SK-N-SH (cell line): ENCODE measurements around the gene PEX14. TPM values are rescaled to one million over a fixed set of nuclear protein-coding genes. Genes with fewer than 3 reads are reported as not detected.

Experiments
- CTCF ChIA-PET: fragments of 300-600, 350-600 bp; formaldehyde crosslinking; extraction: SDS; loops from one replicate; lab custom pipeline; 2021; lab: Yijun Ruan, JAX
- POLR2A ChIA-PET: fragments of 350-600 bp; sonication (Branson Sonifier 250); formaldehyde crosslinking; extraction: SDS; loops from one replicate; lab custom pipeline; 2020; ENCODE audit warnings: antibody characterized with exemption, inconsistent platforms; lab: Yijun Ruan, JAX
- DNase-seq: peaks from one replicate; pipeline ENCODE4 v3.0.0; 2012
- H2AFZ ChIP-seq: fragments of 200-600 bp; sonication (generic); 2 replicates; pipeline ENCODE4 v1.8.1; 2016; ENCODE audit warnings: antibody characterized with exemption, mild to moderate bottlenecking, low read depth
- H3F3A ChIP-seq: fragments of 200-600 bp; sonication (generic); replicated peaks from 2 replicates; pipeline ENCODE3; 2016; ENCODE audit warnings: antibody characterized with exemption, mild to moderate bottlenecking; ENCODE audit not compliant: insufficient read depth
- H3K27ac ChIP-seq, 2 experiments: fragments of 200-500 bp in 1 of 2; fragments of 200-600 bp in 1 of 2; sonication (Bioruptor generic) in 1 of 2; sonication (generic), shearing (Covaris generic) in 1 of 2; 2 replicates each; pipeline versions ENCODE4 v1.5.1 to v1.6.1; 2014 to 2016; ENCODE audit warnings: low read depth in 2 of 2, inconsistent platforms in 1 of 2, low read length in 1 of 2, mild to moderate bottlenecking in 1 of 2, mixed read lengths in 1 of 2
- H3K27me3 ChIP-seq: fragments of 200-600 bp; sonication (generic), shearing (Covaris generic); 2 replicates; pipeline ENCODE4 v1.6.1; 2016; ENCODE audit warnings: mixed run types; ENCODE audit not compliant: insufficient read depth
- H3K36me3 ChIP-seq, 2 experiments: fragments of 200-500 bp in 1 of 2; fragments of 200-600 bp in 1 of 2; sonication (Bioruptor generic) in 1 of 2; sonication (generic) in 1 of 2; replicated peaks in 1 of 2; 2 replicates each; pipeline versions ENCODE3 to v1.5.1; 2014 to 2016; ENCODE audit warnings: low read length in 1 of 2, mild to moderate bottlenecking in 1 of 2; ENCODE audit not compliant: insufficient read depth in 2 of 2, control insufficient read depth in 1 of 2
- H3K4me1 ChIP-seq, 2 experiments: fragments of 200-500 bp in 1 of 2; fragments of 200-600 bp in 1 of 2; sonication (Bioruptor generic) in 1 of 2; sonication (generic), shearing (Covaris generic) in 1 of 2; 2 replicates each; pipeline versions ENCODE4 v1.5.1 to v1.6.1; 2014 to 2016; ENCODE audit warnings: low read depth in 1 of 2, low read length in 1 of 2, mixed run types in 1 of 2; ENCODE audit not compliant: insufficient read depth in 2 of 2, control insufficient read depth in 1 of 2
- H3K4me2 ChIP-seq: fragments of 200-600 bp; sonication (generic), shearing (Covaris generic); 2 replicates; pipeline ENCODE4 v1.6.1; 2017; ENCODE audit warnings: mixed run types
- H3K4me3 ChIP-seq, 2 experiments: fragments of 200-500 bp in 1 of 2; fragments of 200-600 bp in 1 of 2; sonication (Bioruptor generic) in 1 of 2; sonication (generic), shearing (Covaris generic) in 1 of 2; 2 replicates each; pipeline versions ENCODE4 v1.5.1 to v1.8.1; 2014 to 2016; ENCODE audit warnings: low read depth in 2 of 2, inconsistent platforms in 1 of 2, low read length in 1 of 2, mild to moderate bottlenecking in 1 of 2, mixed read lengths in 1 of 2, moderate library complexity in 1 of 2
- H3K79me2 ChIP-seq: fragments of 200-600 bp; sonication (generic); 2 replicates; pipeline ENCODE4 v1.8.1; 2017; ENCODE audit warnings: mild to moderate bottlenecking; ENCODE audit not compliant: insufficient read depth
- H3K9ac ChIP-seq: fragments of 200-600 bp; sonication (generic); 2 replicates; pipeline ENCODE4 v1.6.1; 2017; ENCODE audit warnings: mixed run types
- H3K9me2 ChIP-seq: fragments of 200-600 bp; sonication (generic); 2 replicates; pipeline ENCODE4 v1.6.1; 2017; ENCODE audit warnings: mixed run types
- H3K9me3 ChIP-seq: fragments of 200-600 bp; sonication (generic); 2 replicates; pipeline ENCODE4 v1.6.1; 2017; ENCODE audit warnings: mixed run types, mild to moderate bottlenecking, moderate library complexity
- H4K20me1 ChIP-seq: fragments of 200-600 bp; sonication (generic); 2 replicates; pipeline ENCODE4 v1.6.1; 2017; ENCODE audit warnings: mild to moderate bottlenecking, mixed run types; ENCODE audit not compliant: insufficient read depth
- CHD2 ChIP-seq: fragments of 150-350 bp; IDR thresholded peaks from 2 replicates; pipeline ENCODE4 v1.6.1; 2018; ENCODE audit warnings: low read length; ENCODE audit not compliant: partially characterized antibody
- ELF1 ChIP-seq: IDR thresholded peaks from 2 replicates; pipeline ENCODE4 v1.4.0; 2012
- EP300 ChIP-seq, 2 experiments: IDR thresholded peaks; 2 replicates each; pipeline versions ENCODE4 v1.4.0 to v1.6.1; 2012; ENCODE audit warnings: borderline replicate concordance in 1 of 2, low read depth in 1 of 2, low read length in 1 of 2
- EZH2phosphoT487 ChIP-seq: fragments of 200-600 bp; sonication (generic); IDR thresholded peaks from 2 replicates; pipeline ENCODE4 v1.6.1; 2017; ENCODE audit warnings: low read depth, mixed run types, mild to moderate bottlenecking, antibody characterized with exemption, moderate library complexity, borderline replicate concordance
- FOSL2 ChIP-seq: IDR thresholded peaks from 2 replicates; pipeline ENCODE4 v1.4.0; 2012; ENCODE audit warnings: low read depth, mild to moderate bottlenecking, moderate library complexity, borderline replicate concordance
- FOXJ3 ChIP-seq: sonication (generic); formaldehyde crosslinking; IDR thresholded peaks from 2 replicates; pipeline ENCODE4 v1.5.1; 2020; ENCODE audit warnings: mild to moderate bottlenecking, missing genetic modification reagents
- GATA2 ChIP-seq: sonication (generic); formaldehyde crosslinking; IDR thresholded peaks from 2 replicates; pipeline ENCODE4 v1.5.0; 2020; ENCODE audit warnings: mild to moderate bottlenecking, missing genetic modification reagents
- JUND ChIP-seq: IDR thresholded peaks from 2 replicates; pipeline ENCODE4 v1.4.0; 2012
- MAX ChIP-seq: IDR thresholded peaks from 2 replicates; pipeline ENCODE4 v1.4.0; 2012; ENCODE audit warnings: low read depth
- MEF2A ChIP-seq: IDR thresholded peaks from 2 replicates; pipeline ENCODE4 v1.4.0; 2012; ENCODE audit warnings: low read depth, borderline replicate concordance
- MXI1 ChIP-seq: IDR thresholded peaks from 2 replicates; pipeline ENCODE4 v1.6.1; 2012; ENCODE audit warnings: mild to moderate bottlenecking, low read depth, low read length, improper control_type of control experiment
- NFIC ChIP-seq: IDR thresholded peaks from 2 replicates; pipeline ENCODE4 v1.4.0; 2012; ENCODE audit warnings: borderline replicate concordance
- NRF1 ChIP-seq: IDR thresholded peaks from 2 replicates; pipeline ENCODE4 v1.6.1; 2012; ENCODE audit warnings: low read depth, mild to moderate bottlenecking, low read length
- RAD21 ChIP-seq: IDR thresholded peaks from 2 replicates; pipeline ENCODE4 v1.6.1; 2012; ENCODE audit warnings: mild to moderate bottlenecking, low read length
- RFX5 ChIP-seq: IDR thresholded peaks from 2 replicates; pipeline ENCODE4 v1.6.1; 2012; ENCODE audit warnings: mild to moderate bottlenecking, improper control_type of control experiment, low read length
- RXRA ChIP-seq: IDR thresholded peaks from 2 replicates; pipeline ENCODE4 v1.4.0; 2012; ENCODE audit warnings: low read depth, mild to moderate bottlenecking, borderline replicate concordance
- SMC3 ChIP-seq: IDR thresholded peaks from 2 replicates; pipeline ENCODE4 v1.6.1; 2012; ENCODE audit warnings: low read depth, low read length, improper control_type of control experiment
- TEAD4 ChIP-seq: IDR thresholded peaks from 2 replicates; pipeline ENCODE4 v1.4.0; 2012; ENCODE audit warnings: mild to moderate bottlenecking, borderline replicate concordance; ENCODE audit not compliant: insufficient read depth
- USF2 ChIP-seq: fragments of 150-350 bp; IDR thresholded peaks from 2 replicates; pipeline ENCODE4 v1.6.1; 2017; ENCODE audit warnings: antibody characterized with exemption, low read length, low read depth, borderline replicate concordance
- WGBS: methylation state at CpG from one replicate; pipeline ENCODE4 v1.1.6; 2017; ENCODE audit warnings: low lambda C conversion rate; 5-methylcytosine and 5-hydroxymethylcytosine counted together
- polyA plus RNA-seq, 3 experiments: library from polyadenylated mRNA; depleted of rRNA; stranded (reverse); fragments of >200 nt; gene quantifications; 2 replicates each; pipeline ENCODE4 v1.2.3, GENCODE V29; 2012
- TF ChIP-seq, protein P1 (sequence below): fragments of 150-350 bp; IDR thresholded peaks from 2 replicates; pipeline ENCODE4 v1.6.1; 2016; ENCODE audit warnings: mild to moderate bottlenecking, low read depth, low read length

Gene PEX14
- polyA plus RNA-seq, 1 of the 3 experiments (the other 2 are of a cell fraction), result 36.2 TPM

- Histone ChIP-seq H3F3A (peaks cover 3% of the 10 kb centered on the region), H2AFZ (no peak overlapping the region), H3K27ac (no peak overlapping the region), H3K79me2 (peaks cover 18% of the 10 kb centered on the region), H3K4me1 (peaks cover 3 to 12% of the 10 kb centered on the region in 2 experiments; a peak in 1 of 4 replicates), H4K20me1 (no peaks in the 10 kb centered on the region), H3K9me3 (no peaks in the 10 kb centered on the region), H3K4me2 (no peak overlapping the region), H3K27me3 (no peaks in the 10 kb centered on the region), H3K4me3 (no peak overlapping the region), H3K36me3 (no peaks in the 10 kb centered on the region), H3K9me2 (no peaks in the 10 kb centered on the region), H3K9ac (no peak overlapping the region)
- DNase-seq, result no peak
- CTCF ChIA-PET, result interaction anchor here (0.7 to 10.8 kb wide), 17 partner anchors 8 to 450 kb away, joined by 3 to 203 read pairs (median 6); partner anchors contain the start of genes CORT and KIF1B
- WGBS, result 81% methylated on average over 2 of the region's 5 CpGs
- TF ChIP-seq MXI1 (no peak), RXRA (no peak), USF2 (no peak), MAX (no peak), FOSL2 (no peak), EP300 (IDR thresholded peaks at IDR 0.05; ENCODE audit: borderline replicate concordance in 1 of 2, low read depth in 1 of 2, low read length in 1 of 2) (no peak), MEF2A (no peak), EZH2phosphoT487 (no peak), FOXJ3 (CRISPR knock-in tag) (no peak), GATA2 (CRISPR knock-in tag) (no peak), SMC3 (no peak), TEAD4 (no peak), CHD2 (no peak), NFIC (no peak), RAD21 (no peak), JUND (no peak), ELF1 (no peak), RFX5 (no peak), NRF1 (no peak)
- TF ChIP-seq, protein P1, sequence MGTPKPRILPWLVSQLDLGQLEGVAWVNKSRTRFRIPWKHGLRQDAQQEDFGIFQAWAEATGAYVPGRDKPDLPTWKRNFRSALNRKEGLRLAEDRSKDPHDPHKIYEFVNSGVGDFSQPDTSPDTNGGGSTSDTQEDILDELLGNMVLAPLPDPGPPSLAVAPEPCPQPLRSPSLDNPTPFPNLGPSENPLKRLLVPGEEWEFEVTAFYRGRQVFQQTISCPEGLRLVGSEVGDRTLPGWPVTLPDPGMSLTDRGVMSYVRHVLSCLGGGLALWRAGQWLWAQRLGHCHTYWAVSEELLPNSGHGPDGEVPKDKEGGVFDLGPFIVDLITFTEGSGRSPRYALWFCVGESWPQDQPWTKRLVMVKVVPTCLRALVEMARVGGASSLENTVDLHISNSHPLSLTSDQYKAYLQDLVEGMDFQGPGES, result no peak
- POLR2A ChIA-PET, result interaction anchor here (0.6 kb wide), 2 partner anchors 9 to 557 kb away, joined by 3 read pairs; no protein-coding TSS in a partner anchor
Observed at GRCh38 chr1:10428984-10429383, 45.8 kb upstream of the PEX14 start.
